ENCODE measurements around the gene GALNT14.

The GALNT14 gene

GRCh38 chr2:31141443-31142085 is 3.3 kb upstream of the GALNT14 start:
- Histone ChIP-seq H3K27ac (ENCODE audit: poor library complexity, severe bottlenecking) (no peak overlapping the region), H3K27me3 (ENCODE audit: insufficient read depth, poor library complexity, severe bottlenecking) (peaks cover 2% of the 10 kb centered on the region), H3K4me3 (ENCODE audit: severe bottlenecking) (no peak overlapping the region), H3K9me3 (ENCODE audit: severe bottlenecking) (no peaks in the 10 kb centered on the region), H3K36me3 (ENCODE audit: low read depth) (no peaks in the 10 kb centered on the region), H3K4me1 (ENCODE audit: insufficient read depth, poor library complexity, severe bottlenecking) (no peaks in the 10 kb centered on the region)
- ATAC-seq (ENCODE audit: low read depth) (no peak), DNase-seq (ENCODE audit: low spot score) (no peak)
- no peak for TF ChIP-seq CTCF (IDR thresholded peaks at IDR 0.05; ENCODE audit: poor library complexity, severe bottlenecking)

DNA sequence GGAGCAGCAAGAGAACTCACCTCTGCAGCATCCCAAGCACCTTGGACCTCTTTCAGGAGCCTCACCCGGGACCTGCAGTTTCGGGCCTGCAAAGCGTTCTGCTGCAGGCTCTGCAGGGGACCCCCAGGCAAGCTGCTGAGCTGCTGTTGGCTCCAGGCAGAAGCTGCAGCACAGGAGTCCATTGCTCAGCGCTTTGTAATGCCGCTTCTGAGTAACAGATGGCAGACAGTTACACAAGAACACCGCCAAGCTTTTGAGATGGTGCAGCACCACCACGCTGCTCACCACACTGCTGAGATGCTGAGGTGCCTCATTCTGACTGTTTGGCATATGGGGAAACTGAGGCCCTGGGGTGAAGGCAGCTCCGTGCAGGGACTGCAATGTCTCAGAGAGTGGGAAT is 1.9 kb upstream of the GALNT14 start:
- no peaks in the 10 kb centered on the region for H3K9me3 ChIP-seq (ENCODE audit: severe bottlenecking)
- DNase-seq (ENCODE audit: low spot score) (no peak), ATAC-seq (ENCODE audit: low read depth) (no peak)
- no peak for TF ChIP-seq CTCF (IDR thresholded peaks at IDR 0.05; ENCODE audit: poor library complexity, severe bottlenecking)
- no peak overlapping the region for H3K4me3 ChIP-seq (ENCODE audit: severe bottlenecking)
- H3K27ac ChIP-seq (ENCODE audit: poor library complexity, severe bottlenecking), result no peak overlapping the region
- H3K27me3 ChIP-seq (ENCODE audit: insufficient read depth, poor library complexity, severe bottlenecking), result no peaks in the 10 kb centered on the region
- no peaks in the 10 kb centered on the region for H3K4me1 ChIP-seq (ENCODE audit: insufficient read depth, poor library complexity, severe bottlenecking)
- no peaks in the 10 kb centered on the region for H3K36me3 ChIP-seq (ENCODE audit: low read depth)

DNA sequence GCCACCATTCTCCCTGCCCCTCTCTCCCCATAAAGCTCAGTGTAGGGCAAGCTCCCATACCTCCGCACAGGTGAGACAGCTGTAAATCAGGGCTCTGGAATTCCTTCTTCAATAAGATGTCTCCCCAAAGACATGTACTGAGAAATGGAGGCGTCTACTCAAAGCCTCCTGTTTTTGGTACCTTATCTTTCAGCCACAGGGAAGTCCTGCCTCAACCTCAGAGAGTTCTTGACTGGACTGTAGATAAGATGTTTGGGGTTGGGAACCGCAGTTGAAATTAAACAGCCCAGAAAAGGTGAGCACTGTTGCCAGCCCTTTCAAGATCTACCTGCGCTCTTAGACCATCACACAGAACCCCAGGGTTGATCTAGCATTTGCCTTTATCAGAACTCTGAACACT is 1.4 kb upstream of the GALNT14 start:
- Histone ChIP-seq H3K4me3 (ENCODE audit: severe bottlenecking) (no peak overlapping the region), H3K27ac (ENCODE audit: poor library complexity, severe bottlenecking) (no peak overlapping the region), H3K27me3 (ENCODE audit: insufficient read depth, poor library complexity, severe bottlenecking) (no peaks in the 10 kb centered on the region), H3K4me1 (ENCODE audit: insufficient read depth, poor library complexity, severe bottlenecking) (no peaks in the 10 kb centered on the region), H3K9me3 (ENCODE audit: severe bottlenecking) (no peaks in the 10 kb centered on the region), H3K36me3 (ENCODE audit: low read depth) (no peaks in the 10 kb centered on the region)
- TF ChIP-seq CTCF (IDR thresholded peaks at IDR 0.05; ENCODE audit: poor library complexity, severe bottlenecking), result no peak
- DNase-seq (ENCODE audit: low spot score) (no peak), ATAC-seq (ENCODE audit: low read depth) (no peak)

DNA sequence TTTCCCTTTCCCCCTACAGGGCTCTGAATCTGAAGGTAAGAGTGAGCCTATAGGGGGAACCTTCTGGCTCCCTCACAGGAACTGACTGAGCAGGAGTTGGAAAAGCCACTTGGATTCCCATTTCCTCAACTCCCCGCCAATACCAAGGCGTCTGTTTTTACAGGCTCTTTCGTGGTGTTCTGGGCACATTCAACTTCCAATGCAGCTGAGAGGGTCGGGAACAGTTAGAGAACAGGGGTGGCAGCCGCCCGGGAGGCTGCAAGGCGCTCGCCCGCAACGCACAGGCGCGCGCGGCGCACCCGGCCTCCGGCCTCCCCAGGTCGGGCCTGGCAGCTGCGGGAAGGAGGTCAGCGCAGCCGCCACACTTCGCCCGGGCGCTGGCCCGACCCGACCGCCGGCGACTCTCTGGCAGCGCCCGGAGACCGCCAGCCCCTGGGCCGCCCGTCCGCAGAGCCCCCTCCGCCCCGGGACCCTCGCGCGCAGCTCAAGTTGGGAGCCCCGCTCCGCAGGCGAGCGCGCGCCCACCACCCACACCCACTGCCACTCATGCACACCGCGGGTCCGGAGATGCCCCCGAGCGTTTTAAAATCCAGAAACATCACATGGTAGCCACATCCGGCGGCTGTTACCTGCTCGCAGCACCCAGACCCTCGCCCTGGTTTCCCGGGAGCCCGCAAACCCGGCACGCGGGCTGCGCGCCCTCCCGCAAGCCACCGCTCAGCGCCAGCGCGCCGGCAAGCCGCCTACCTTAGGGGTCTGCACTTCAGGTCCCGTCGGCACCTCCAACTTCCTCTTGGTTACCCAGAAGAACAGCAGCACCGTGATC is 816 bp downstream of the GALNT14 start:
- peak; percentile 41 for ATAC-seq (ENCODE audit: low read depth)
- H3K27ac ChIP-seq (ENCODE audit: poor library complexity, severe bottlenecking), result peak overlapping the region; percentile 19

More for the DNA sequence above, 816 bp downstream of the GALNT14 start:
- Histone ChIP-seq H3K4me3 (ENCODE audit: severe bottlenecking) (peak overlapping the region; percentile 54), H3K36me3 (ENCODE audit: low read depth) (no peaks in the 10 kb centered on the region), H3K9me3 (ENCODE audit: severe bottlenecking) (no peaks in the 10 kb centered on the region), H3K27me3 (ENCODE audit: insufficient read depth, poor library complexity, severe bottlenecking) (no peaks in the 10 kb centered on the region), H3K4me1 (ENCODE audit: insufficient read depth, poor library complexity, severe bottlenecking) (peaks cover 9% of the 10 kb centered on the region)
- TF ChIP-seq CTCF (IDR thresholded peaks at IDR 0.05; ENCODE audit: poor library complexity, severe bottlenecking), result no peak
- no peak for DNase-seq (ENCODE audit: low spot score)

Measured in RWPE2 (cell line).